T-helper 2 cell treated with Interferon-gamma antibody and Interleukin-4, amounts not matched to agents 100 ng/mL and 5 ng/mL, for 36 hours (primary cell): ENCODE results near the gene KRTAP6-3. TPM values are rescaled to one million over a fixed set of nuclear protein-coding genes. Genes with fewer than 3 reads are reported as not detected.

Experiments
- intact Hi-C: fragments of 100-400 bp; cut with micrococcal nuclease; formaldehyde crosslinking; loops from one replicate; pipeline ENCODE4 v1.15.1; 2023
- total RNA-seq: library from RNA; stranded (reverse); gene quantifications from 2 replicates; pipeline ENCODE4 v1.2.3, GENCODE V29; 2022

KRTAP6-3 gene
- total RNA-seq: not detected in 2 replicates

GRCh38 chr21:30592140-30592539 lies at the start of gene KRTAP6-3:
Gene KRTAP6-3, plus strand, starts transcription at chr21:30592440. Its CDS starts 6 bp downstream, at chr21:30592446.
- intact Hi-C loops: no loop called here

- intact Hi-C loops: no loop called here
These were observed 39.5 kb upstream of the KRTAP6-3 start for GRCh38 chr21:30552782-30553181.

GRCh38 chr21:30555095-30555494 lies 37.1 kb upstream of the KRTAP6-3 start:
- intact Hi-C loops: no loop called here

GRCh38 chr21:30561264-30561895 lies 30.9 kb upstream of the KRTAP6-3 start, which contains the start of gene KRTAP19-7:
Gene KRTAP19-7, minus strand, starts transcription at chr21:30561314. Its CDS starts 25 bp downstream, at chr21:30561289.
- intact Hi-C loops: no loop called here

- intact Hi-C loops: no loop called here
These were observed 30.3 kb upstream of the KRTAP6-3 start for GRCh38 chr21:30561957-30562356.

GRCh38 chr21:30563072-30563471 lies 29.2 kb upstream of the KRTAP6-3 start:
- intact Hi-C loops: no loop called here

- intact Hi-C loops: no loop called here
These were observed 28.6 kb upstream of the KRTAP6-3 start for GRCh38 chr21:30563630-30564029.

- intact Hi-C loops: no loop called here
These were observed 24.6 kb upstream of the KRTAP6-3 start for GRCh38 chr21:30567617-30568016.

- intact Hi-C loops: no loop called here
These were observed 14.5 kb upstream of the KRTAP6-3 start for GRCh38 chr21:30577766-30578165.

- intact Hi-C loops: no loop called here
These were observed 12.9 kb upstream of the KRTAP6-3 start for GRCh38 chr21:30579346-30579745.

GRCh38 chr21:30580132-30580531 lies 12.1 kb upstream of the KRTAP6-3 start:
- intact Hi-C loops: no loop called here

- intact Hi-C loops: no loop called here
These were observed 9.4 kb upstream of the KRTAP6-3 start for GRCh38 chr21:30582870-30583269.

GRCh38 chr21:30590297-30590696 lies 1.9 kb upstream of the KRTAP6-3 start, which contains the start of gene KRTAP22-2:
Gene KRTAP22-2, minus strand, starts transcription at chr21:30590397.
- intact Hi-C loops: no loop called here

- intact Hi-C loops: no loop called here
These were observed 6.6 kb downstream of the KRTAP6-3 start, which contains the start of gene KRTAP6-2 for GRCh38 chr21:30598802-30599201. Gene KRTAP6-2, minus strand, starts transcription at chr21:30598902. Its CDS starts 28 bp downstream, at chr21:30598874.

GRCh38 chr21:30600787-30601186 lies 8.5 kb downstream of the KRTAP6-3 start, which contains the start of gene KRTAP22-1:
Gene KRTAP22-1, plus strand, starts transcription at chr21:30601087.
- intact Hi-C loops: no loop called here

GRCh38 chr21:30605968-30606367 lies 13.7 kb downstream of the KRTAP6-3 start:
- intact Hi-C loops: no loop called here

- intact Hi-C loops: no loop called here
These were observed 19.9 kb downstream of the KRTAP6-3 start for GRCh38 chr21:30612132-30612531.

GRCh38 chr21:30613836-30614235 lies 21.6 kb downstream of the KRTAP6-3 start, which contains the start of gene KRTAP6-1:
Gene KRTAP6-1, minus strand, starts transcription at chr21:30613930. Its CDS starts 26 bp downstream, at chr21:30613904.
- intact Hi-C loops: no loop called here

- intact Hi-C loops: no loop called here
These were observed 23.0 kb downstream of the KRTAP6-3 start for GRCh38 chr21:30615199-30615598.

GRCh38 chr21:30616125-30616524 lies 23.9 kb downstream of the KRTAP6-3 start, which contains the start of gene KRTAP20-1:
Gene KRTAP20-1, plus strand, starts transcription at chr21:30616425. Its CDS starts 30 bp downstream, at chr21:30616455.
- intact Hi-C loops: no loop called here

GRCh38 chr21:30620080-30620479 lies 27.8 kb downstream of the KRTAP6-3 start:
- intact Hi-C loops: no loop called here

- intact Hi-C loops: no loop called here
These were observed 28.3 kb downstream of the KRTAP6-3 start, which contains the start of gene KRTAP20-4 for GRCh38 chr21:30620522-30620921. Gene KRTAP20-4, plus strand, starts transcription at chr21:30620627.

GRCh38 chr21:30623362-30623761 lies 31.1 kb downstream of the KRTAP6-3 start:
- intact Hi-C loops: no loop called here
